Body of pancreas (tissue), 4 donors: ENCODE measurements around the gene TRIB2.

ENCODE experiments used
- CTCF ChIP-seq, 7 experiments: fragments of 450-650 bp in 4 of 7; fragments of 200-600 bp in 3 of 7; sonication (generic) in 3 of 7; IDR thresholded peaks; one replicate each; pipeline ENCODE4 v1.5.1; 2016 to 2019; ENCODE audit warnings: antibody characterized with exemption in 7 of 7
- POLR2A ChIP-seq, 3 donors: fragments of 450-650 bp; IDR thresholded peaks; one replicate each; pipeline ENCODE4 v1.6.1; 2016; ENCODE audit warnings: antibody characterized with exemption in 3 of 3, mild to moderate bottlenecking in 2 of 3

- TF ChIP-seq CTCF (IDR thresholded peaks at IDR 0.05): no peak
- no peak for TF ChIP-seq POLR2A (IDR thresholded peaks at IDR 0.05)
Measured at GRCh38 chr2:12720278-12720620, 3.5 kb downstream of the TRIB2 start.
